Breast epithelium (tissue), 3 donors: Measurements from ENCODE around the gene ALDH1A2.

Experiments used
- POLR2A ChIP-seq: fragments of 450-650 bp; IDR thresholded peaks from one replicate; pipeline ENCODE4 v1.6.1; 2016; ENCODE audit warnings: antibody characterized with exemption, mild to moderate bottlenecking, moderate library complexity
- POLR2AphosphoS5 ChIP-seq, 3 donors: sonication (generic); formaldehyde crosslinking; IDR thresholded peaks; one replicate each; pipeline ENCODE4 v1.6.1; 2017; ENCODE audit warnings: antibody characterized with exemption in 3 of 3
- TF ChIP-seq, protein P1 (sequence below), 3 donors: fragments of 450-650 bp; IDR thresholded peaks; one replicate each; pipeline ENCODE4 v1.5.1; 2016 to 2017; ENCODE audit warnings: antibody characterized with exemption in 3 of 3, mild to moderate bottlenecking in 3 of 3, moderate library complexity in 3 of 3

- TF ChIP-seq POLR2AphosphoS5 (IDR thresholded peaks at IDR 0.05), result no peak
- TF ChIP-seq, protein P1, sequence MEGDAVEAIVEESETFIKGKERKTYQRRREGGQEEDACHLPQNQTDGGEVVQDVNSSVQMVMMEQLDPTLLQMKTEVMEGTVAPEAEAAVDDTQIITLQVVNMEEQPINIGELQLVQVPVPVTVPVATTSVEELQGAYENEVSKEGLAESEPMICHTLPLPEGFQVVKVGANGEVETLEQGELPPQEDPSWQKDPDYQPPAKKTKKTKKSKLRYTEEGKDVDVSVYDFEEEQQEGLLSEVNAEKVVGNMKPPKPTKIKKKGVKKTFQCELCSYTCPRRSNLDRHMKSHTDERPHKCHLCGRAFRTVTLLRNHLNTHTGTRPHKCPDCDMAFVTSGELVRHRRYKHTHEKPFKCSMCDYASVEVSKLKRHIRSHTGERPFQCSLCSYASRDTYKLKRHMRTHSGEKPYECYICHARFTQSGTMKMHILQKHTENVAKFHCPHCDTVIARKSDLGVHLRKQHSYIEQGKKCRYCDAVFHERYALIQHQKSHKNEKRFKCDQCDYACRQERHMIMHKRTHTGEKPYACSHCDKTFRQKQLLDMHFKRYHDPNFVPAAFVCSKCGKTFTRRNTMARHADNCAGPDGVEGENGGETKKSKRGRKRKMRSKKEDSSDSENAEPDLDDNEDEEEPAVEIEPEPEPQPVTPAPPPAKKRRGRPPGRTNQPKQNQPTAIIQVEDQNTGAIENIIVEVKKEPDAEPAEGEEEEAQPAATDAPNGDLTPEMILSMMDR (IDR thresholded peaks at IDR 0.05), result no peak
- no peak for TF ChIP-seq POLR2A
Measured at GRCh38 chr15:57916695-57917094, 148.8 kb downstream of the ALDH1A2 start.
